ENCODE measurements around the gene DDX50.
A peak's percentile ranks its signal among the peaks of the same experiment; 100 is the strongest.
"Not testable (repeated sequence)": the region's sequence is repeated elsewhere in the genome, so short reads cannot be mapped to it uniquely, and the experiment has no call there.

The DDX50 gene

GRCh38 chr10:68901105-68901927 is at the start of gene DDX50:
TSS of gene DDX50 (plus strand) at chr10:68901315. CDS start at chr10:68901385, 70 bp downstream.
- peak; percentile 85 for TF ChIP-seq POLR2A (IDR thresholded peaks at IDR 0.05; ENCODE audit: low read depth, low read length)
- DNase-seq (ENCODE audit: insufficient read length, low spot score) (peak; percentile 94), FAIRE-seq (peak; percentile 97)

- no peak for TF ChIP-seq POLR2A (IDR thresholded peaks at IDR 0.05; ENCODE audit: low read depth, low read length)
- FAIRE-seq (no peak), DNase-seq (ENCODE audit: insufficient read length, low spot score) (no peak)
These were observed 44.8 kb upstream of the DDX50 start for GRCh38 chr10:68856352-68856751.

GRCh38 chr10:68857005-68857404 is 44.1 kb upstream of the DDX50 start:
- no peak for FAIRE-seq
- no peak for DNase-seq (ENCODE audit: insufficient read length, low spot score)
- no peak for TF ChIP-seq POLR2A (IDR thresholded peaks at IDR 0.05; ENCODE audit: low read depth, low read length)

GRCh38 chr10:68861253-68861652 is 39.9 kb upstream of the DDX50 start:
- DNase-seq (ENCODE audit: insufficient read length, low spot score) (no peak), FAIRE-seq (no peak)
- no peak for TF ChIP-seq POLR2A (IDR thresholded peaks at IDR 0.05; ENCODE audit: low read depth, low read length)

GRCh38 chr10:68864611-68865010 is 36.5 kb upstream of the DDX50 start:
- DNase-seq (ENCODE audit: insufficient read length, low spot score) (no peak), FAIRE-seq (no peak)
- no peak for TF ChIP-seq POLR2A (IDR thresholded peaks at IDR 0.05; ENCODE audit: low read depth, low read length)

GRCh38 chr10:68868173-68868572 is 32.9 kb upstream of the DDX50 start:
- not testable (repeated sequence) for DNase-seq (ENCODE audit: insufficient read length, low spot score); FAIRE-seq

- TF ChIP-seq POLR2A (IDR thresholded peaks at IDR 0.05; ENCODE audit: low read depth, low read length), result no peak
- no peak for DNase-seq (ENCODE audit: insufficient read length, low spot score)
- no peak for FAIRE-seq
These were observed 31.5 kb upstream of the DDX50 start for GRCh38 chr10:68869623-68870022.

- TF ChIP-seq POLR2A (IDR thresholded peaks at IDR 0.05; ENCODE audit: low read depth, low read length), result no peak
- FAIRE-seq, result no peak
These were observed 31.1 kb upstream of the DDX50 start for GRCh38 chr10:68870061-68870460.

GRCh38 chr10:68870545-68871104 is 30.5 kb upstream of the DDX50 start:
- DNase-seq (ENCODE audit: insufficient read length, low spot score) (no peak), FAIRE-seq (no peak)
- no peak for TF ChIP-seq POLR2A (IDR thresholded peaks at IDR 0.05; ENCODE audit: low read depth, low read length)

More at GRCh38 chr10:68870061-68870460, 31.1 kb upstream of the DDX50 start:
- DNase-seq (ENCODE audit: insufficient read length, low spot score), result no peak

- peak; percentile 33 for FAIRE-seq
- TF ChIP-seq POLR2A (IDR thresholded peaks at IDR 0.05; ENCODE audit: low read depth, low read length), result no peak
- DNase-seq (ENCODE audit: insufficient read length, low spot score), result no peak
These were observed 29.9 kb upstream of the DDX50 start for GRCh38 chr10:68871105-68871711.

GRCh38 chr10:68871731-68872342 is 29.3 kb upstream of the DDX50 start:
- DNase-seq (ENCODE audit: insufficient read length, low spot score) (no peak), FAIRE-seq (no peak)
- no peak for TF ChIP-seq POLR2A (IDR thresholded peaks at IDR 0.05; ENCODE audit: low read depth, low read length)

GRCh38 chr10:68876246-68877138 is 24.6 kb upstream of the DDX50 start:
- TF ChIP-seq POLR2A (IDR thresholded peaks at IDR 0.05; ENCODE audit: low read depth, low read length), result no peak
- DNase-seq (ENCODE audit: insufficient read length, low spot score), result no peak
- no peak for FAIRE-seq

GRCh38 chr10:68877482-68878110 is 23.5 kb upstream of the DDX50 start:
- FAIRE-seq (no peak), DNase-seq (ENCODE audit: insufficient read length, low spot score) (no peak)
- TF ChIP-seq POLR2A (IDR thresholded peaks at IDR 0.05; ENCODE audit: low read depth, low read length), result no peak
